Stimulated activated CD4-positive, alpha-beta T cell treated with anti-CD3 and anti-CD28 coated beads, Interleukin-12 subunit alpha, Interleukin-12 subunit beta, amount 100 ng/mL, for 24 hours (primary cell): ENCODE results near the gene KAZN.
"Not testable (repeated sequence)": the region's sequence is repeated elsewhere in the genome, so short reads cannot be mapped to it uniquely, and the experiment has no call there.

Experiments
- DNase-seq, 2 experiments: peaks; one replicate each; pipeline ENCODE4 v3.0.0-alpha.2; 2020; ENCODE audit warnings: low read depth in 2 of 2

The KAZN gene

GRCh38 chr1:14956579-14957195, 358.2 kb downstream of the KAZN start:
- no peak for DNase-seq

- DNase-seq, result no peak
These were observed 359.1 kb downstream of the KAZN start for GRCh38 chr1:14957375-14958098.

- DNase-seq, result no peak
These were observed 360.0 kb downstream of the KAZN start for GRCh38 chr1:14958249-14959058.

GRCh38 chr1:14959059-14959694, 360.7 kb downstream of the KAZN start:
- no peak for DNase-seq

GRCh38 chr1:14961661-14962267, 363.3 kb downstream of the KAZN start:
- DNase-seq, result no peak

- DNase-seq, result no peak
These were observed 363.9 kb downstream of the KAZN start for GRCh38 chr1:14962407-14962806.

- not testable (repeated sequence) for DNase-seq
These were observed 365.6 kb downstream of the KAZN start for GRCh38 chr1:14963791-14964710.

GRCh38 chr1:14964711-14965055, 366.2 kb downstream of the KAZN start:
- no peak for DNase-seq

GRCh38 chr1:14968251-14968851, 369.9 kb downstream of the KAZN start:
- DNase-seq, result no peak

GRCh38 chr1:14969006-14969405, 370.5 kb downstream of the KAZN start:
- DNase-seq, result peak in 1 of 2 experiments; percentile 7

GRCh38 chr1:14970115-14970798, 371.8 kb downstream of the KAZN start:
- peak in 1 of 2 experiments; percentile 15 for DNase-seq

GRCh38 chr1:14970799-14971141, 372.3 kb downstream of the KAZN start:
- DNase-seq, result no peak

- DNase-seq, result no peak
These were observed 372.7 kb downstream of the KAZN start for GRCh38 chr1:14971221-14971620.

- DNase-seq, result no peak
These were observed 373.6 kb downstream of the KAZN start for GRCh38 chr1:14972107-14972506.

GRCh38 chr1:14973773-14974172, 375.3 kb downstream of the KAZN start:
- DNase-seq, result no peak

GRCh38 chr1:14974361-14974760, 375.9 kb downstream of the KAZN start:
- no peak for DNase-seq

- no peak for DNase-seq
These were observed 376.6 kb downstream of the KAZN start for GRCh38 chr1:14975119-14975518.

GRCh38 chr1:14976256-14976655, 377.8 kb downstream of the KAZN start:
- no peak for DNase-seq

- DNase-seq, result no peak
These were observed 378.9 kb downstream of the KAZN start for GRCh38 chr1:14977338-14977931.
